ENCODE data around the gene DBH.

- TF ChIP-seq CTCF (optimal IDR thresholded peaks at IDR 0.05 in 1 of 3, IDR thresholded peaks at IDR 0.05 in 1 of 3, conservative IDR thresholded peaks at IDR 0.05 in 1 of 3; ENCODE audit: extremely low read depth in 1 of 3, insufficient read depth in 2 of 3, low read length in 3 of 3) (no peak), EZH2 (IDR thresholded peaks at IDR 0.05; ENCODE audit: low read length) (no peak)
These were observed 21.0 kb upstream of the DBH start for GRCh38 chr9:133615186-133615585.

Measured in keratinocyte (primary cell).